ENCODE data around the gene POU2F1. TPM values are rescaled to one million over a fixed set of nuclear protein-coding genes. Genes with fewer than 3 reads are reported as not detected.
"Not testable (repeated sequence)": the region's sequence is repeated elsewhere in the genome, so short reads cannot be mapped to it uniquely, and the experiment has no call there.

The POU2F1 gene
- polyA plus RNA-seq, 2 of the 4 experiments (the other 2 are of a cell fraction) = 2.9 to 9.4 TPM

DNA sequence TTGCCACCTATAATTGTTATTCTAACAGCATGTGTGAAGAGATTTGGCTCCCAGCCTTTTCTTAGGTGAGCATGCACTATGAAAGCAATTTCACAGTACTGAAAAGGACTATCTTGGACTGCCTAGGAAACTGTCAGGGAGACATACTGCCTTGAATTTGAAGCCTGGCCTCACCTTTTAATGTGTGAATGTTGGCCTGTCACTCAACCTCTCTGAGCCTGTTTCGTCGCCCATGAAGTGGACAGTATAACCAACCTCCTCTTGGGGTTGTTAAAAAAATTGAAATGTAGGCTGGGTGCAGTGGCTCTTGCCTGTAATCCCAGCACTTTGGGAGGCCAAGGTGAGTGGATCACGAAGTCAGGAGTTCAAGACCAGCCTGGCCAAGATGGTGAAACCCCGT, 20.4 kb upstream of the POU2F1 start:
- 63% methylated on average over 4 of the region's 4 CpGs for WGBS (ENCODE audit: missing lambda C conversion rate)
- Histone ChIP-seq H3K9me3 (no peaks in the 10 kb centered on the region), H3K4me1 (no peaks in the 10 kb centered on the region), H3K27ac (no peak overlapping the region), H3K4me2 (no peak overlapping the region), H3K4me3 (no peak overlapping the region)
- ChIA-PET CTCF (interaction anchor here (1.1 kb wide), 1 partner anchor 16 kb away, joined by 3 read pairs; no protein-coding TSS in a partner anchor), POLR2A (no interaction called here)
- DNase-seq (ENCODE audit: low read depth in 1 of 2, low spot score in 1 of 2) = no peak
- ATAC-seq = no peak
- no peak for FAIRE-seq
- TF ChIP-seq, protein P1, sequence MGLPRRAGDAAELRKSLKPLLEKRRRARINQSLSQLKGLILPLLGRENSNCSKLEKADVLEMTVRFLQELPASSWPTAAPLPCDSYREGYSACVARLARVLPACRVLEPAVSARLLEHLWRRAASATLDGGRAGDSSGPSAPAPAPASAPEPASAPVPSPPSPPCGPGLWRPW (IDR thresholded peaks at IDR 0.05) = no peak
- TF ChIP-seq MYC (IDR thresholded peaks at IDR 0.05; ENCODE audit: borderline replicate concordance, low read length) (no peak), POLR2AphosphoS2 (conservative IDR thresholded peaks at IDR 0.05; ENCODE audit: low read length) (no peak), CEBPB (IDR thresholded peaks at IDR 0.05) (no peak), RFX5 (IDR thresholded peaks at IDR 0.05) (no peak), RNF2 (IDR thresholded peaks at IDR 0.05; ENCODE audit: borderline replicate concordance, low read depth) (no peak), BHLHE40 (IDR thresholded peaks at IDR 0.05; ENCODE audit: low read depth, low read length) (no peak), SREBF2 (IDR thresholded peaks at IDR 0.05) (no peak), NR3C1 (IDR thresholded peaks at IDR 0.05) (no peak), HOXA7 (CRISPR knock-in tag; IDR thresholded peaks at IDR 0.05) (no peak), CBX2 (IDR thresholded peaks at IDR 0.05; ENCODE audit: borderline replicate concordance, low read depth) (no peak), FOSB (CRISPR knock-in tag; IDR thresholded peaks at IDR 0.05) (no peak)
- TF ChIP-seq, protein P2, sequence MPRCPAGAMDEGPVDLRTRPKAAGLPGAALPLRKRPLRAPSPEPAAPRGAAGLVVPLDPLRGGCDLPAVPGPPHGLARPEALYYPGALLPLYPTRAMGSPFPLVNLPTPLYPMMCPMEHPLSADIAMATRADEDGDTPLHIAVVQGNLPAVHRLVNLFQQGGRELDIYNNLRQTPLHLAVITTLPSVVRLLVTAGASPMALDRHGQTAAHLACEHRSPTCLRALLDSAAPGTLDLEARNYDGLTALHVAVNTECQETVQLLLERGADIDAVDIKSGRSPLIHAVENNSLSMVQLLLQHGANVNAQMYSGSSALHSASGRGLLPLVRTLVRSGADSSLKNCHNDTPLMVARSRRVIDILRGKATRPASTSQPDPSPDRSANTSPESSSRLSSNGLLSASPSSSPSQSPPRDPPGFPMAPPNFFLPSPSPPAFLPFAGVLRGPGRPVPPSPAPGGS (IDR thresholded peaks at IDR 0.05) = no peak

DNA sequence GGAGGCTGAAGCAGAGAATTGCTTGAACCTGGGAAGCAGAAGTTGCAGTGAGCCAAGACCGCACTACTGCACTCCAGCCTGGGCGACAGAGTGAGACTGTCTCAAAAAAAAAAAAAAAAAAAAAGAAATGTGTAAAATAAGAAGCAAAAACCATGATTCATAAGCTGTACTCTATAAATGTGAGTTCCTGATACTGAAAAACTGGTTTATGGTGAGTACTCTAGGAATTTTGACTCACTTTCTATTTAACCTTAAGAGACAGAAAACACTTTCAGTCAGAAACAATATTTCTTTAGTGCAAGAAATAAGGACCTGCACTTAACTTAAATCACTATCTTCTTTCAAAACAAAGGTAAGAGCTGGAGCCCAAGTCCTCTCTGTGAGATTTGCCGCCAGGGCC, 19.9 kb upstream of the POU2F1 start:
- 89% methylated on average over 3 of the region's 3 CpGs for WGBS (ENCODE audit: missing lambda C conversion rate)
- ATAC-seq = no peak
- DNase-seq (ENCODE audit: low read depth in 1 of 2, low spot score in 1 of 2) = no peak
- Histone ChIP-seq H3K4me3 (no peak overlapping the region), H3K4me2 (no peak overlapping the region), H3K9me3 (no peaks in the 10 kb centered on the region), H3K4me1 (0 out of 3 replicates have a peak, but pooled peaks cover 2% of the 10 kb centered on the region), H3K27ac (no peak overlapping the region)
- CTCF ChIA-PET = no interaction called here
- POLR2A ChIA-PET = no interaction called here
- no peak for FAIRE-seq
- TF ChIP-seq JUN (IDR thresholded peaks at IDR 0.05) (no peak), SREBF2 (IDR thresholded peaks at IDR 0.05) (no peak), KDM5A (IDR thresholded peaks at IDR 0.05) (no peak), FOXS1 (CRISPR knock-in tag; IDR thresholded peaks at IDR 0.05) (no peak), HOXA7 (CRISPR knock-in tag; IDR thresholded peaks at IDR 0.05) (no peak), RFX5 (IDR thresholded peaks at IDR 0.05) (no peak)

DNA sequence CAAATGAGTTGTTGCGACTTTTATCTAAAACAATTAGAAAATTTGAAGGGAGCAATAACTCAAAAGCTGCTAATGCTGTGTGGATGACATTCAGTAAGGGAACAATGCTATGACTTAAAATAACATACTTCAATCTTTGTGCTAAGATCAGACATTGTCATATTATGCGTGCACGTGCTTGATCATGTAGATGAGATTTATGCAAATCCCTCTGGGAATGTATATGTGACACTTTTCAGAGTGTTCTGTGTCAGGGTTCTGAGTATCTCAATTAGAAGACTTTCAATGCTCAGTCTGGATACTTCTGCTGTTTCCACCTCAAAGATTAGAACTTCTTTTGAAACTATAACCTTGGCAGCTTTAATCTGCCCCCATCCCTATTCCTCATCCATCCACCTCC, 18.6 kb upstream of the POU2F1 start:
- WGBS (ENCODE audit: missing lambda C conversion rate) = 89% methylated on average over 3 of the region's 3 CpGs
- no peaks in the 10 kb centered on the region for H3K9me3 ChIP-seq
- H3K4me3 ChIP-seq = no peak overlapping the region
- no peak overlapping the region for H3K4me2 ChIP-seq
- H3K27ac ChIP-seq = no peak overlapping the region
- POLR2A ChIA-PET = no interaction called here
- TF ChIP-seq PHF8 (IDR thresholded peaks at IDR 0.05; ENCODE audit: borderline replicate concordance, low read depth) = no peak
- no peak for FAIRE-seq
- CTCF ChIA-PET = interaction anchor here (0.7 to 1.2 kb wide), 3 partner anchors 39 to 150 kb away, joined by 3 read pairs; no protein-coding TSS in a partner anchor
- no peak for ATAC-seq
- no peak for DNase-seq (ENCODE audit: low read depth in 1 of 2, low spot score in 1 of 2)
- 0 out of 3 replicates have a peak, but pooled peaks cover 2% of the 10 kb centered on the region for H3K4me1 ChIP-seq

DNA sequence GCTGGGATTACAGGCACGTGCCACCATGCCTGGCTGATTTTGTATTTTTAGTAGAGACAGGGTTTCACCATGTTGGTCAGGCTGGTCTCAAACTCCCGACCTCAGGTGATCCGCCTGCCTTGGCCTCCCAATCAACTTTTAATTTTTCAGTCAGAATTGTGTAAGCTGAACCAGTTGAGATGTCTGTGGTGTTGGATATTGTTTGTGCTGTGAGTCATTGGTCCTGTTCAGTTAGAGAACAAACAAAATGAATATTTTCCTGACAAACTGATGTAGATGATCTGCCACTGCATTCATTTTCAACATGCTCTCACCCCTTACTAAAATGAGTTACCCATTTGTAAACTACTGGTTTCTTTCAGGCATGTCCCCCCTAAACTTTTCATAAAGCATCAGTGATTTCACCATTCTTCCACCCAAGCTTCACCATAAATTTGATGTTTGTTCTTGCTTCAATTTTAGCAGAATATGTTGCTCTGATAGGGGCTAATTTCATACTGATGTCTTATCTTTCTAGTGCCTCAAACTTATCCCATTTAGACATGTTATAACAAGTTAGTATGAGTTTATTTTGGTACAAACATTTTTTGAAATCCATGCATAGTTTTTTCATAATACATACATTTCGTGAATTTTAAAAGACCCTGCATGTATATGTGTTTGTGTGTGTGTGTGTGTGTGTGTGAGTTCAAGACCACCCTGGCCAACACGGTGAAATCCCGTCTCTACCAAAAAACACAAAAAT, 15.2 kb upstream of the POU2F1 start:
- peak in 1 of 2 experiments; percentile 10 for DNase-seq (ENCODE audit: low read depth in 1 of 2, low spot score in 1 of 2)
- H3K9me3 ChIP-seq, FAIRE-seq, H3K27ac ChIP-seq, POLR2A ChIA-PET, CTCF ChIA-PET, H3K4me3 ChIP-seq, ATAC-seq, H3K4me2 ChIP-seq, H3K4me1 ChIP-seq: not testable (repeated sequence)
- TF ChIP-seq CEBPB (IDR thresholded peaks at IDR 0.05) = 0 out of 4 replicates have a peak, but pooled peaks of 1 of the 2 experiments have one; percentile 23
- WGBS (ENCODE audit: missing lambda C conversion rate) = 60% methylated on average over 5 of the region's 6 CpGs

Data from A549 (cell line).